Loucy (cell line): ENCODE measurements around the gene COL25A1.

Experiments used
- H2AFZ ChIP-seq: fragments of 200-600 bp; sonication (generic); 2 replicates; pipeline ENCODE4 v1.6.0; 2016; ENCODE audit warnings: antibody characterized with exemption, mild to moderate bottlenecking, low read length, moderate library complexity
- H3F3A ChIP-seq: fragments of 200-600 bp; 2 replicates; pipeline ENCODE4 v1.6.0; 2016; ENCODE audit warnings: antibody characterized with exemption, low read depth, mild to moderate bottlenecking
- H3K27me3 ChIP-seq: fragments of 200-600 bp; sonication (generic); 2 replicates; pipeline ENCODE4 v1.6.1; 2014; ENCODE audit warnings: low read length, mild to moderate bottlenecking; ENCODE audit not compliant: insufficient read depth, poor library complexity, severe bottlenecking
- H3K36me3 ChIP-seq: fragments of 200-600 bp; sonication (generic); 2 replicates; pipeline ENCODE4 v1.6.1; 2016; ENCODE audit warnings: low read length; ENCODE audit not compliant: insufficient read depth
- H3K4me1 ChIP-seq: fragments of 200-600 bp; sonication (generic); 2 replicates; pipeline ENCODE4 v1.5.1; 2014; ENCODE audit warnings: low read length, mild to moderate bottlenecking; ENCODE audit not compliant: insufficient read depth, poor library complexity, severe bottlenecking
- H3K4me2 ChIP-seq: fragments of 200-600 bp; sonication (generic); 2 replicates; pipeline ENCODE4 v1.6.0; 2014; ENCODE audit warnings: antibody characterized with exemption, low read length, low read depth, mild to moderate bottlenecking; ENCODE audit not compliant: poor library complexity, severe bottlenecking
- H3K4me3 ChIP-seq: fragments of 200-600 bp; sonication (generic); 2 replicates; pipeline ENCODE4 v1.5.1; 2014; ENCODE audit warnings: low read length, mild to moderate bottlenecking, mixed read lengths; ENCODE audit not compliant: poor library complexity, severe bottlenecking
- H3K79me2 ChIP-seq: fragments of 200-600 bp; sonication (generic); 2 replicates; pipeline ENCODE4 v1.6.1; 2014; ENCODE audit warnings: low read length; ENCODE audit not compliant: insufficient read depth
- H3K9ac ChIP-seq: fragments of 200-600 bp; sonication (generic); 2 replicates; pipeline ENCODE4 v1.6.0; 2014; ENCODE audit warnings: mild to moderate bottlenecking, low read depth, low read length, moderate library complexity; ENCODE audit not compliant: poor library complexity, severe bottlenecking
- H3K9me2 ChIP-seq: fragments of 200-600 bp; sonication (generic); replicated peaks from 2 replicates; pipeline ENCODE4 v1.6.1; 2016; ENCODE audit warnings: low read depth, low read length, mixed read lengths
- H3K9me3 ChIP-seq: fragments of 200-600 bp; sonication (generic); 2 replicates; pipeline ENCODE4 v1.6.1; 2014; ENCODE audit warnings: mild to moderate bottlenecking, antibody characterized with exemption, low read length, low read depth; ENCODE audit not compliant: insufficient read depth
- H4K20me1 ChIP-seq: fragments of 200-600 bp; sonication (generic); 2 replicates; pipeline ENCODE4 v1.6.0; 2014; ENCODE audit warnings: antibody characterized with exemption, low read length, mild to moderate bottlenecking; ENCODE audit not compliant: insufficient read depth, poor library complexity, severe bottlenecking
- EZH2phosphoT487 ChIP-seq: fragments of 200-600 bp; IDR thresholded peaks from 2 replicates; pipeline ENCODE4 v1.6.1; 2018; ENCODE audit warnings: antibody characterized with exemption, mild to moderate bottlenecking, moderate library complexity, borderline replicate concordance
- TF ChIP-seq, protein P1 (sequence below): fragments of 200-600 bp; sonication (generic); conservative IDR thresholded peaks from 2 replicates; pipeline ENCODE4 v1.5.1; 2014; ENCODE audit warnings: mild to moderate bottlenecking, antibody characterized with exemption, low read length

Gene COL25A1

DNA sequence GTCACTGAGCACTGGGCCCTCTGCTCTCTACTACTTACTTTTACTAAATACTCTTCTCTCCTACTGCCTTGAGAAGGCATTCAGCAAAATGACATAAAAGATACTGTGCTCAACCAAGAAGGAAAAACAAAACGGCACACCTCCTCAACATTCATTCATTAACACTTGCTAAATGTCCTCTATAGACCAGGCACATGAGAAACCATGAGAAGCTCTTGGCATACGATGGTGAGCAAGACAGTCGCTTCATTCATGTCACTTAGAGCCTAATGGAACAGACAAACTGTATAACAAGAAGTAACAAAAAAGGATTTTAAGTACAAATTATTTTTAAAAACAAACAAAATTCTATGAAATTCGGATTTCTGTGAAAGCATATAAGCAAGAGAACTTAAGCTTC is 38.7 kb downstream of the COL25A1 start:
- Histone ChIP-seq H3K4me3 (no peak overlapping the region), H3K4me2 (no peak overlapping the region), H3K27me3 (no peaks in the 10 kb centered on the region), H3K36me3 (no peaks in the 10 kb centered on the region), H3K9me3 (no peaks in the 10 kb centered on the region), H3K79me2 (no peaks in the 10 kb centered on the region), H3K4me1 (no peaks in the 10 kb centered on the region), H3K9ac (no peak overlapping the region), H4K20me1 (no peaks in the 10 kb centered on the region), H3K9me2 (no peaks in the 10 kb centered on the region), H3F3A (no peaks in the 10 kb centered on the region), H2AFZ (no peak overlapping the region)
- TF ChIP-seq, protein P1, sequence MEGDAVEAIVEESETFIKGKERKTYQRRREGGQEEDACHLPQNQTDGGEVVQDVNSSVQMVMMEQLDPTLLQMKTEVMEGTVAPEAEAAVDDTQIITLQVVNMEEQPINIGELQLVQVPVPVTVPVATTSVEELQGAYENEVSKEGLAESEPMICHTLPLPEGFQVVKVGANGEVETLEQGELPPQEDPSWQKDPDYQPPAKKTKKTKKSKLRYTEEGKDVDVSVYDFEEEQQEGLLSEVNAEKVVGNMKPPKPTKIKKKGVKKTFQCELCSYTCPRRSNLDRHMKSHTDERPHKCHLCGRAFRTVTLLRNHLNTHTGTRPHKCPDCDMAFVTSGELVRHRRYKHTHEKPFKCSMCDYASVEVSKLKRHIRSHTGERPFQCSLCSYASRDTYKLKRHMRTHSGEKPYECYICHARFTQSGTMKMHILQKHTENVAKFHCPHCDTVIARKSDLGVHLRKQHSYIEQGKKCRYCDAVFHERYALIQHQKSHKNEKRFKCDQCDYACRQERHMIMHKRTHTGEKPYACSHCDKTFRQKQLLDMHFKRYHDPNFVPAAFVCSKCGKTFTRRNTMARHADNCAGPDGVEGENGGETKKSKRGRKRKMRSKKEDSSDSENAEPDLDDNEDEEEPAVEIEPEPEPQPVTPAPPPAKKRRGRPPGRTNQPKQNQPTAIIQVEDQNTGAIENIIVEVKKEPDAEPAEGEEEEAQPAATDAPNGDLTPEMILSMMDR = no peak
- TF ChIP-seq EZH2phosphoT487 = no peak

GRCh38 chr4:109256818-109257217 is 45.6 kb downstream of the COL25A1 start:
- no peak overlapping the region for H2AFZ ChIP-seq
- H3K27me3 ChIP-seq = no peaks in the 10 kb centered on the region
- H3K36me3 ChIP-seq = no peaks in the 10 kb centered on the region
- no peaks in the 10 kb centered on the region for H3K4me1 ChIP-seq
- TF ChIP-seq EZH2phosphoT487 = no peak
- TF ChIP-seq, protein P1 = no peak
- no peaks in the 10 kb centered on the region for H3K9me2 ChIP-seq
- H3K9ac ChIP-seq = no peak overlapping the region
- H3K4me3 ChIP-seq = no peak overlapping the region
- no peaks in the 10 kb centered on the region for H3F3A ChIP-seq
- H3K9me3 ChIP-seq = no peaks in the 10 kb centered on the region
- H4K20me1 ChIP-seq = no peaks in the 10 kb centered on the region
- no peak overlapping the region for H3K4me2 ChIP-seq
- H3K79me2 ChIP-seq = no peaks in the 10 kb centered on the region

DNA sequence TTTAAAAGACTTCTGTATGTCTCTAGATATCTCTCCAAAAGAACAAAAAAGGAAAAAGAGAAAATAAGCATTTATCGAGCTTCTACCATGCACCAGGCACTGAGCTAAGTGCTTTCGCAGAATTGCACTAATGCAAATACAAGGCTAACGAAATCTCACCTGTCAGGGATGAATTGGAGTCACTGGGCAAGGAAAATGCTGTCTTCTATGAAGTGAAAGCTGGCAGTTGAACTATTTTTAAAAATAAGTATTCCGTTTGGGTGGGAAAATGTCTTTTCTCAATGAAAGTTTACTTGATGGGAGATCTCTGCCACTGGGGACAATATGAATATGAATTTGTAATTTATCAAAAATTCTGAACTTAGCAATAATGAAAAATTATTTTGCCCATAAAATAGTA is 47.6 kb downstream of the COL25A1 start:
- H3K27me3 ChIP-seq = no peaks in the 10 kb centered on the region
- H3F3A ChIP-seq = no peaks in the 10 kb centered on the region
- no peaks in the 10 kb centered on the region for H4K20me1 ChIP-seq
- H3K9ac ChIP-seq = no peak overlapping the region
- no peak overlapping the region for H3K4me2 ChIP-seq
- H3K9me2 ChIP-seq = no peaks in the 10 kb centered on the region
- H2AFZ ChIP-seq = no peak overlapping the region
- H3K4me3 ChIP-seq = no peak overlapping the region
- H3K79me2 ChIP-seq = no peaks in the 10 kb centered on the region
- H3K9me3 ChIP-seq = no peaks in the 10 kb centered on the region
- no peak for TF ChIP-seq EZH2phosphoT487
- TF ChIP-seq, protein P1 = no peak
- no peaks in the 10 kb centered on the region for H3K4me1 ChIP-seq
- H3K36me3 ChIP-seq = no peaks in the 10 kb centered on the region
